IMR-90 (cell line): ENCODE results near the gene MEGF11. TPM values are rescaled to one million over a fixed set of nuclear protein-coding genes. Genes with fewer than 3 reads are reported as not detected.

Experiments
- ATAC-seq: fragments of 200-7000 bp; cut with Tn5 transposase; 2 replicates; pipeline ENCODE4 v1.9.1; 2020; ENCODE audit warnings: low read depth, mild to moderate bottlenecking, moderate library complexity
- BruUV-seq: library from RNA; stranded (reverse); fragments of 400-500 nt; replicated peaks from 2 replicates; lab custom pipeline; 2021; lab: Mats Ljungman, UMichigan
- CTCF ChIA-PET: fragments of 300-600 bp; formaldehyde crosslinking; extraction: SDS; loops from one replicate; lab custom pipeline; 2021; ENCODE audit warnings: antibody characterized with exemption; lab: Yijun Ruan, JAX
- POLR2A ChIA-PET: fragments of 300-600 bp; sonication (Branson Sonifier 250); formaldehyde crosslinking; loops from one replicate; lab custom pipeline; 2022; ENCODE audit warnings: antibody characterized with exemption; ENCODE audit not compliant: unreplicated experiment; lab: Charles Lee
- DNase-seq: peaks from one replicate; pipeline ENCODE4 v3.0.0; 2013
- H2AFZ ChIP-seq: replicated peaks from 2 replicates; pipeline ENCODE3; 2013; ENCODE audit warnings: low read length, mild to moderate bottlenecking; ENCODE audit not compliant: poor library complexity
- H2AK5ac ChIP-seq: 2 replicates; pipeline ENCODE4 v1.6.1; 2013; ENCODE audit warnings: low read depth, low read length, inconsistent platforms
- H2AK9ac ChIP-seq: replicated peaks from 2 replicates; pipeline ENCODE3; 2013; ENCODE audit warnings: mild to moderate bottlenecking, low read depth, low read length, moderate library complexity; ENCODE audit not compliant: poor library complexity
- H2BK120ac ChIP-seq: 2 replicates; pipeline ENCODE4 v1.6.1; 2013; ENCODE audit warnings: low read depth, low read length, inconsistent platforms
- H2BK15ac ChIP-seq: 3 replicates; pipeline ENCODE4 v1.6.1; 2013; ENCODE audit warnings: low read depth, low read length, inconsistent platforms
- H2BK20ac ChIP-seq: 2 replicates; pipeline ENCODE4 v1.6.1; 2013; ENCODE audit warnings: low read depth, mild to moderate bottlenecking, inconsistent platforms, low read length, moderate library complexity
- H2BK5ac ChIP-seq: 2 replicates; pipeline ENCODE4 v1.6.1; 2013; ENCODE audit warnings: mild to moderate bottlenecking, low read depth, low read length, inconsistent platforms; ENCODE audit not compliant: poor library complexity, severe bottlenecking
- H3K14ac ChIP-seq: replicated peaks from 2 replicates; pipeline ENCODE4 v1.6.1; 2013; ENCODE audit warnings: low read depth, low read length, inconsistent platforms
- H3K18ac ChIP-seq: 2 replicates; pipeline ENCODE4 v1.6.1; 2013; ENCODE audit warnings: low read depth, low read length, control low read depth
- H3K23ac ChIP-seq: 2 replicates; pipeline ENCODE4 v1.6.1; 2013; ENCODE audit warnings: low read depth, low read length, inconsistent platforms
- H3K27ac ChIP-seq: 2 replicates; pipeline ENCODE4 v1.5.1; 2013; ENCODE audit warnings: mild to moderate bottlenecking, control low read depth, low read length; ENCODE audit not compliant: insufficient read depth
- H3K27me3 ChIP-seq: 2 replicates; pipeline ENCODE4 v1.6.1; 2013; ENCODE audit warnings: low read length; ENCODE audit not compliant: control insufficient read depth, insufficient read depth
- H3K36me3 ChIP-seq: 2 replicates; pipeline ENCODE4 v1.6.1; 2013; ENCODE audit warnings: low read length, mixed read lengths; ENCODE audit not compliant: control insufficient read depth, insufficient read depth
- H3K4ac ChIP-seq: 2 replicates; pipeline ENCODE4 v1.6.1; 2013; ENCODE audit warnings: low read depth, low read length, inconsistent platforms
- H3K4me1 ChIP-seq: 2 replicates; pipeline ENCODE4 v1.6.1; 2013; ENCODE audit warnings: low read length, mixed read lengths; ENCODE audit not compliant: control insufficient read depth, insufficient read depth
- H3K4me2 ChIP-seq: 2 replicates; pipeline ENCODE4 v1.6.1; 2013; ENCODE audit warnings: low read depth, mild to moderate bottlenecking, control low read depth, low read length, moderate library complexity
- H3K4me3 ChIP-seq: 2 replicates; pipeline ENCODE4 v1.5.1; 2013; ENCODE audit warnings: low read depth, mild to moderate bottlenecking, control low read depth, low read length, moderate library complexity; ENCODE audit not compliant: insufficient read depth
- H3K56ac ChIP-seq: 2 replicates; pipeline ENCODE4 v1.6.1; 2013; ENCODE audit warnings: low read length, inconsistent platforms; ENCODE audit not compliant: insufficient read depth; ENCODE audit errors: extremely low read depth
- H3K79me1 ChIP-seq, 2 experiments: 2 replicates each; pipeline ENCODE4 v1.6.1; 2013; ENCODE audit warnings: low read length in 2 of 2, inconsistent platforms in 1 of 2, low read depth in 1 of 2
- H3K9ac ChIP-seq: 2 replicates; pipeline ENCODE4 v1.6.1; 2013; ENCODE audit warnings: low read depth, low read length, control low read depth
- H3K9me1 ChIP-seq: 2 replicates; pipeline ENCODE4 v1.6.1; 2013; ENCODE audit warnings: low read length, inconsistent platforms; ENCODE audit not compliant: insufficient read depth
- H3K9me3 ChIP-seq: 2 replicates; pipeline ENCODE4 v1.6.1; 2013; ENCODE audit warnings: low read length; ENCODE audit not compliant: control insufficient read depth, insufficient read depth
- H4K20me1 ChIP-seq: 2 replicates; pipeline ENCODE4 v1.6.1; 2013; ENCODE audit warnings: low read length, inconsistent platforms; ENCODE audit not compliant: insufficient read depth
- H4K5ac ChIP-seq: 2 replicates; pipeline ENCODE4 v1.6.1; 2013; ENCODE audit warnings: mild to moderate bottlenecking, low read depth, low read length, control low read depth
- H4K8ac ChIP-seq, 2 experiments: 2 replicates each; pipeline ENCODE4 v1.6.1; 2013; ENCODE audit warnings: low read depth in 2 of 2, low read length in 2 of 2, control low read depth in 1 of 2, inconsistent platforms in 1 of 2
- H4K91ac ChIP-seq: 2 replicates; pipeline ENCODE4 v1.6.1; 2013; ENCODE audit warnings: low read depth, low read length, inconsistent platforms; ENCODE audit not compliant: insufficient read depth
- BHLHE40 ChIP-seq: fragments of 150-350 bp; IDR thresholded peaks from 2 replicates; pipeline ENCODE4 v1.6.1; 2016; ENCODE audit warnings: mild to moderate bottlenecking, low read depth, low read length
- CEBPB ChIP-seq: IDR thresholded peaks from 2 replicates; pipeline ENCODE4 v1.6.1; 2012; ENCODE audit warnings: low read depth, low read length, improper control_type of control experiment
- CHD1 ChIP-seq: IDR thresholded peaks from 2 replicates; pipeline ENCODE4 v1.6.1; 2012; ENCODE audit warnings: low read depth, low read length, improper control_type of control experiment
- CTCF ChIP-seq: conservative IDR thresholded peaks from 2 replicates; pipeline ENCODE4 v1.5.1; 2012; ENCODE audit warnings: mild to moderate bottlenecking, low read depth, low read length, improper control_type of control experiment
- ELK1 ChIP-seq: fragments of 150-350 bp; IDR thresholded peaks from 2 replicates; pipeline ENCODE4 v1.6.1; 2016; ENCODE audit warnings: low read depth, mild to moderate bottlenecking, low read length, moderate library complexity, borderline replicate concordance
- FOS ChIP-seq: fragments of 150-350 bp; IDR thresholded peaks from 2 replicates; pipeline ENCODE4 v1.6.1; 2016; ENCODE audit warnings: low read depth, low read length
- MAFK ChIP-seq: IDR thresholded peaks from 2 replicates; pipeline ENCODE4 v1.6.1; 2012; ENCODE audit warnings: low read depth, low read length, improper control_type of control experiment
- MAZ ChIP-seq: IDR thresholded peaks from 2 replicates; pipeline ENCODE4 v1.6.1; 2012; ENCODE audit warnings: low read depth, mild to moderate bottlenecking, low read length, improper control_type of control experiment, moderate library complexity, borderline replicate concordance
- MXI1 ChIP-seq: IDR thresholded peaks from 2 replicates; pipeline ENCODE4 v1.6.1; 2012; ENCODE audit warnings: low read depth, mild to moderate bottlenecking, low read length, moderate library complexity, borderline replicate concordance
- NFE2L2 ChIP-seq: fragments of 150-350 bp; IDR thresholded peaks from 2 replicates; pipeline ENCODE4 v1.6.1; 2016; ENCODE audit warnings: low read depth, mild to moderate bottlenecking, low read length
- POLR2A ChIP-seq: IDR thresholded peaks from 2 replicates; pipeline ENCODE4 v1.6.1; 2012; ENCODE audit warnings: mild to moderate bottlenecking, low read depth, low read length
- RAD21 ChIP-seq: IDR thresholded peaks from 2 replicates; pipeline ENCODE4 v1.6.1; 2012; ENCODE audit warnings: low read length, improper control_type of control experiment
- RCOR1 ChIP-seq: IDR thresholded peaks from 2 replicates; pipeline ENCODE4 v1.6.1; 2012; ENCODE audit warnings: mild to moderate bottlenecking, low read length, improper control_type of control experiment; ENCODE audit not compliant: insufficient replicate concordance
- RFX5 ChIP-seq: IDR thresholded peaks from 2 replicates; pipeline ENCODE4 v1.8.0; 2012; ENCODE audit warnings: low read depth, mild to moderate bottlenecking, low read length, moderate library complexity
- SMC3 ChIP-seq: fragments of 150-350 bp; IDR thresholded peaks from 2 replicates; pipeline ENCODE4 v1.6.1; 2016; ENCODE audit warnings: low read depth, mild to moderate bottlenecking, antibody characterized with exemption, low read length, moderate library complexity
- USF2 ChIP-seq: fragments of 150-350 bp; IDR thresholded peaks from 2 replicates; pipeline ENCODE4 v1.6.1; 2017; ENCODE audit warnings: mild to moderate bottlenecking, antibody characterized with exemption, low read length, low read depth
- WGBS, 2 experiments: methylation state at CpG; one replicate each; pipeline versions ENCODE4 v1.1.5 to v1.1.7; 2013; ENCODE audit warnings: missing lambda C conversion rate in 2 of 2; ENCODE audit not compliant: insufficient read length in 1 of 2; ENCODE audit errors: extremely low coverage in 2 of 2; 5-methylcytosine and 5-hydroxymethylcytosine counted together
- dilution Hi-C: fragments of 300-500 bp; cut with HindIII; formaldehyde crosslinking; loops from one replicate; pipeline ENCODE4 v1.14.3; 2018; ENCODE audit warnings: low sequenced_read_pairs; ENCODE audit not compliant: unreplicated experiment
- in situ Hi-C: fragments of 300-500 bp; cut with MboI; formaldehyde crosslinking; loops from 3 replicates; pipeline ENCODE4 v1.14.3; 2019; ENCODE audit warnings: low sequenced_read_pairs, inconsistent platforms, mixed read lengths
- intact Hi-C: fragments of 100-400 bp; cut with micrococcal nuclease; formaldehyde crosslinking; loops from 2 replicates; pipeline ENCODE4 v1.10.0; 2022
- polyA plus RNA-seq, 3 experiments: library from polyadenylated mRNA; depleted of rRNA; stranded (reverse); fragments of >200 nt; gene quantifications; 2 replicates each; pipeline ENCODE4 v1.2.3, GENCODE V29; 2012; ENCODE audit warnings: low replicate concordance in 1 of 3
- total RNA-seq: library from RNA; depleted of rRNA; stranded (reverse); fragments of >200 nt; gene quantifications from 2 replicates; pipeline ENCODE4 v1.2.3, GENCODE V29; 2012

The MEGF11 gene
- total and polyA plus RNA-seq, 2 of the 4 experiments (the other 2 are of a cell fraction): not detected

GRCh38 chr15:65922621-65923020, 330.9 kb downstream of the MEGF11 start:
- whole genome bisulfite sequencing, 2 experiments: 67% methylated on average over 3 of the region's 7 CpGs; no CpG with 5 or more reads in 1 of the 2 experiments
- ChIA-PET CTCF (no interaction called here), POLR2A (no interaction called here)
- no peak overlapping the region for H3K4ac ChIP-seq
- H3K4me1 ChIP-seq: no peaks in the 10 kb centered on the region
- no peak for ATAC-seq
- H3K9me3 ChIP-seq: no peaks in the 10 kb centered on the region
- H3K79me1 ChIP-seq: no peaks in the 10 kb centered on the region
- no peak overlapping the region for H3K23ac ChIP-seq
- no peak overlapping the region for H3K56ac ChIP-seq
- no peak overlapping the region for H4K91ac ChIP-seq
- BruUV-seq: no TSS peak
- H3K27ac ChIP-seq: no peak overlapping the region
- H2BK5ac ChIP-seq: no peak overlapping the region
- intact Hi-C loops (no loop called here), dilution Hi-C loops (no loop called here), in situ Hi-C loops (loop anchor here (25.0 kb wide), 1 partner anchor 565 kb away; the partner anchor contains the start of gene SNAPC5)
- no peak overlapping the region for H2BK120ac ChIP-seq
- H3K4me3 ChIP-seq: no peak overlapping the region
- no peak overlapping the region for H3K4me2 ChIP-seq
- H3K36me3 ChIP-seq: no peaks in the 10 kb centered on the region
- H3K27me3 ChIP-seq: no peaks in the 10 kb centered on the region
- no peak overlapping the region for H2AK5ac ChIP-seq
- DNase-seq: no peak
- no peak overlapping the region for H3K18ac ChIP-seq
- no peak overlapping the region for H4K5ac ChIP-seq
- no peak overlapping the region for H2BK20ac ChIP-seq
- TF ChIP-seq CEBPB: no peak
- no peak for TF ChIP-seq SMC3
- TF ChIP-seq MXI1: no peak
- no peak for TF ChIP-seq FOS
- no peak for TF ChIP-seq CTCF
- no peak for TF ChIP-seq CHD1
- no peak for TF ChIP-seq RFX5
- TF ChIP-seq BHLHE40: no peak
- no peak for TF ChIP-seq RCOR1
- TF ChIP-seq USF2: no peak
- no peak for TF ChIP-seq RAD21
- TF ChIP-seq MAZ: no peak
- TF ChIP-seq POLR2A: no peak
- no peak for TF ChIP-seq MAFK
- TF ChIP-seq ELK1: no peak
- TF ChIP-seq NFE2L2: no peak
- H4K8ac ChIP-seq: no peak overlapping the region
- H3K14ac ChIP-seq: no peak overlapping the region
- H2AK9ac ChIP-seq: no peak overlapping the region
- no peak overlapping the region for H2AFZ ChIP-seq
- H4K20me1 ChIP-seq: no peaks in the 10 kb centered on the region; the same call in 1 of the 2 replicates
- H2BK15ac ChIP-seq: no peak overlapping the region
- H3K9me1 ChIP-seq: peaks cover 3% of the 10 kb centered on the region; the same call in 1 of the 2 replicates
- no peak overlapping the region for H3K9ac ChIP-seq
